22Rv1 (cell line): ENCODE results near the gene CCNT1.
"Not testable (repeated sequence)": the region's sequence is repeated elsewhere in the genome, so short reads cannot be mapped to it uniquely, and the experiment has no call there.

Source experiments
- ZFX ChIP-seq: fragments of 450-650 bp; IDR thresholded peaks from 2 replicates; pipeline ENCODE4 v1.6.1; 2017; ENCODE audit warnings: antibody characterized with exemption, borderline replicate concordance
- TF ChIP-seq, protein P1 (sequence below): fragments of 450-650 bp; IDR thresholded peaks from 2 replicates; pipeline ENCODE4 v1.5.1; 2017; ENCODE audit warnings: mild to moderate bottlenecking

DNA sequence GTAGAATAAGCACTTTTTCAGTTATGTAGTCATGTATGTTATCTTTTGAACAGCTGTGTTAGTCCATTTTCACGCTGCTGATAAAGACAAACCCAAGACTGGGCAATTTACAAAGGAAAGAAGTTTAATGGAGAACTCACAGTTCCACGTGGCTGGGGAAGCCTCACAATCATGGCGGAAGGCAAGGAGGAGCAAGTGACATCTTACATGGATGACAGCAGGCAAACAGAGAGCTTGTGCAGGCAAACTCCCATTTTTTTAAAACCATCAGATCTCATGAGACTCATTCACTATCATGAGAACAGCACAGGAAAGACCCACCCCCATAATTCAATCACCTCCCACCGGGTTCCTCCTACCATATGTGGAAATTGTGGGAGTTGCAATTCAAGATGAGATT lies 2.5 kb upstream of the CCNT1 start:
- TF ChIP-seq, protein P1, sequence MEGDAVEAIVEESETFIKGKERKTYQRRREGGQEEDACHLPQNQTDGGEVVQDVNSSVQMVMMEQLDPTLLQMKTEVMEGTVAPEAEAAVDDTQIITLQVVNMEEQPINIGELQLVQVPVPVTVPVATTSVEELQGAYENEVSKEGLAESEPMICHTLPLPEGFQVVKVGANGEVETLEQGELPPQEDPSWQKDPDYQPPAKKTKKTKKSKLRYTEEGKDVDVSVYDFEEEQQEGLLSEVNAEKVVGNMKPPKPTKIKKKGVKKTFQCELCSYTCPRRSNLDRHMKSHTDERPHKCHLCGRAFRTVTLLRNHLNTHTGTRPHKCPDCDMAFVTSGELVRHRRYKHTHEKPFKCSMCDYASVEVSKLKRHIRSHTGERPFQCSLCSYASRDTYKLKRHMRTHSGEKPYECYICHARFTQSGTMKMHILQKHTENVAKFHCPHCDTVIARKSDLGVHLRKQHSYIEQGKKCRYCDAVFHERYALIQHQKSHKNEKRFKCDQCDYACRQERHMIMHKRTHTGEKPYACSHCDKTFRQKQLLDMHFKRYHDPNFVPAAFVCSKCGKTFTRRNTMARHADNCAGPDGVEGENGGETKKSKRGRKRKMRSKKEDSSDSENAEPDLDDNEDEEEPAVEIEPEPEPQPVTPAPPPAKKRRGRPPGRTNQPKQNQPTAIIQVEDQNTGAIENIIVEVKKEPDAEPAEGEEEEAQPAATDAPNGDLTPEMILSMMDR, result not testable (repeated sequence)
- not testable (repeated sequence) for TF ChIP-seq ZFX
